HG03442 (cell line): ENCODE measurements around the gene TRIM56.
"Not testable (repeated sequence)": the region's sequence is repeated elsewhere in the genome, so short reads cannot be mapped to it uniquely, and the experiment has no call there.

Experiments
- ATAC-seq: cut with Tn5 transposase; IDR thresholded peaks from one replicate; pipeline ENCODE4 v1.9.1; 2021; ENCODE audit warnings: mild to moderate bottlenecking, moderate library complexity; ENCODE audit not compliant: unreplicated experiment

Gene TRIM56

DNA sequence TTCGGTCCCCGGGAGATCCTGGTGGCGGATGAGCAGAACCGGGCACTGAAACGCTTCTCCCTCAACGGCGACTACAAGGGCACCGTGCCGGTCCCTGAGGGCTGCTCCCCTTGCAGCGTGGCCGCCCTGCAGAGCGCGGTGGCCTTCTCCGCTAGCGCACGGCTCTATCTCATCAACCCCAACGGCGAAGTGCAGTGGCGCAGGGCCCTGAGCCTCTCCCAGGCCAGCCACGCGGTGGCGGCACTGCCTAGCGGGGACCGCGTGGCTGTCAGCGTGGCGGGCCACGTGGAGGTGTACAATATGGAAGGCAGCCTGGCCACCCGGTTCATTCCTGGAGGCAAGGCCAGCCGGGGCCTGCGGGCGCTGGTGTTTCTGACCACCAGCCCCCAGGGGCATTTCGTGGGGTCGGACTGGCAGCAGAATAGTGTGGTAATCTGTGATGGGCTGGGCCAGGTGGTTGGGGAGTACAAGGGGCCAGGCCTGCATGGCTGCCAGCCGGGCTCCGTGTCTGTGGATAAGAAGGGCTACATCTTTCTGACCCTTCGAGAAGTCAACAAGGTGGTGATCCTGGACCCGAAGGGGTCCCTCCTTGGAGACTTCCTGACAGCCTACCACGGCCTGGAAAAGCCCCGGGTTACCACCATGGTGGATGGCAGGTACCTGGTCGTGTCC, 3.7 kb downstream of the TRIM56 start:
- no peak for ATAC-seq

DNA sequence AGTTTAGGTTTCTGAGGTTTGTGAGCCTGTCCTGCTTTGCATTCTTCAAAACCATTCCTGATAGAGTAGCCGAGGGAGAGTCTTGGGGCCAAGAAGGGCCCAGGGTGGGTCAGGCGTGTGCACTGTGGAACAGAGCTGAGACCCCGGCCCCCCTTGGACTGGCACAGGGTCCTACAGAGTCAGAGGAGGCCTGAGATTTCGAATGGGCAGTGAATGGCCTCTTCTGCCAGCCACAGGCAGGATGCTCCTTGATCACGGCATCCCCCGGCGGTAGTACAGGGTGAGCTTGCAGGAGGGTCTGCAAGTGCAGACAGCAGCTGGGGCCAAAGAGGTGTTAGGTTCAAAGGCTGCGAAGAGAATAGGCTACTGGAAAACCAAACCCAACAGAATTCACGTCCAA, 4.6 kb downstream of the TRIM56 start:
- ATAC-seq: no peak

DNA sequence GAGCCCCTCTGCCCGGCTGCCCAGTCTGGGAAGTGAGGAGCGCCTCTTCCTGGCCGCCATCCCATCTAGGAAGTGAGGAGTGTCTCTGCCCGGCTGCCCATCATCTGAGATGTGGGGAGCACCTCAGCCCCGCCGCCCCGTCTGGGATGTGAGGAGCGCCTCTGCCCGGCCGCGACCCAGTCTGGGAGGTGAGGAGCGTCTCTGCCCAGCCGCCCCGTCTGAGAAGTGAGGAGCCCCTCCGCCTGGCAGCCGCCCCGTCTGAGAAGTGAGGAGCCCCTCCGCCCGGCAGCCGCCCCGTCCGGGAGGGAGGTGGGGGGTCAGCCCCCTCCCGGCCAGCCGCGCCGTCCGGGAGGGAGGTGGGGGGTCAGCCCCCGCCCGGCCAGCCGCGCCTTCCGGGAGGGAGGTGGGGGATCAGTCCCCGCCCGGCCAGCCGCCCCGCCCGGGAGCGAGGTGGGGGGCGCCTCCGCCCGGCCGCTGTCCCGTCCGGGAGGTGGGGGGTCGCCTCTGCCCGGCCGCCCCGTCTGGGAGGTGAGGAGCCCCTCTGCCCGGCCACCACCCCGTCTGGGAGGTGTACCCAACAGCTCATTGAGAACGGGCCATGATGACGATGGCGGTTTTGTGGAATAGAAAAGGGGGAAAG, 7.1 kb downstream of the TRIM56 start:
- not testable (repeated sequence) for ATAC-seq

DNA sequence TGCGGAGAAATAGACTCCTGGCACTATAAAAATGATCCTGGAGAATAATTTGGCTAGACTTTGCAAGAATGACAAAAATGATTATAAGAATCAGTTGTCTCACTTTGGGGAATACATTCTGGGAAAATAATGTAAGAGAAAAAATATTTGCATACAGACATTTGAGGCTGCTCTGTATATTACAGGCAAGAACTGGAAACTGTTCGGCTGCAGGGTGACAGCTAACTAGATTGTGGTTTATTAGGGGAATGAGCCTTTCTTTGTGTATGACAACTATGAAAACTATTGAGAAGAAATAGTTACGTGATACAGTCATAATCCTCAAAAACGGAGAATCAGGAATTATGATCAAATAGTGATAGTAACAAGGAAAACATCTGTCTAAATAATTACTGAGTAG, 8.6 kb downstream of the TRIM56 start:
- no peak for ATAC-seq

DNA sequence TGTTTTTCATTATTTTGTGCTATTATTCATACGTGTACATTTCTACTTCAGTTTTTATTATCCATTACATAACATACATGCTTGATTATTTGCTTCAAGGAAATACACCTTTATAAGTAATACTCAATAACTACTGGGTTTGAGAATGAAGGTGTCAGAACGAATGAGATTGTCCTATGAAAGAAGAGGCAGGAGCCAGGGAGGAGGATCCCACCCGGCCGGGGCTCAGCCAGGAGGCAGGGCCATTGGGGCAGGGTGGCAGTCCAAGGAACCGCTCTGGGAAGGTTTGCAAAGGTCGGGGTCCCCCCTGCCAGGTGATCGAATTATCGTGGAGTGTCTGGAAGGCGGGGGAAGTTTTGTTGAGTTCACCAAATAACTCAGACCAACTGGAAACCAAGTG, 9.1 kb downstream of the TRIM56 start:
- no peak for ATAC-seq

DNA sequence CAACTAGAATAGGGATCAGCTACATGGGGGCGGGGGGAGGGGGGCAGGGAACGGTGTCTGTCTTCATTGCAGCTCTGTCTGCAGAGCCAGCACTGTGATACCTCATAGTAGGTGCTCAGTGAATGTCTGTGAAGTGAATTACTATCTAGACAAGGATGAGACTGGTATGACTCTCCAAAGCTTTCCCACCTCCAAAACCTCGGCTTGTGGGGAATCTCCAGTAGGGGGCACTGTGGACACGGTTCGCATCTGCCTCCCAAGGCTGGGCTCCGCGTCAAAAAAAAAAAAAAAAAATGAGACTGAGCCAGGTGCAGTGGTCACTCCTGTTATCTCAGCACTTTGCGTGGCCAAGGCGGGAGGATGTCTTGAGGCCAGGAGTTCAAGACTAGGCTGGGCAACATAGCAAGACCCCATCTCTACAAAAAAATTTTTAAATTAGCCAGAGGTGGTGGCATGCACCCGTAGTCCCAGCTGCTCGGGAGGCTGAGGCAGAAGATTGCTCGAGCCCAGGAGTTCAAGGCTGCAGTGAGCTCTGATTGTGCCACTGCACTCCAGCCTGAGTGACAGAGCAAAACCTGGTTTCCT, 9.6 kb downstream of the TRIM56 start:
- no peak for ATAC-seq

DNA sequence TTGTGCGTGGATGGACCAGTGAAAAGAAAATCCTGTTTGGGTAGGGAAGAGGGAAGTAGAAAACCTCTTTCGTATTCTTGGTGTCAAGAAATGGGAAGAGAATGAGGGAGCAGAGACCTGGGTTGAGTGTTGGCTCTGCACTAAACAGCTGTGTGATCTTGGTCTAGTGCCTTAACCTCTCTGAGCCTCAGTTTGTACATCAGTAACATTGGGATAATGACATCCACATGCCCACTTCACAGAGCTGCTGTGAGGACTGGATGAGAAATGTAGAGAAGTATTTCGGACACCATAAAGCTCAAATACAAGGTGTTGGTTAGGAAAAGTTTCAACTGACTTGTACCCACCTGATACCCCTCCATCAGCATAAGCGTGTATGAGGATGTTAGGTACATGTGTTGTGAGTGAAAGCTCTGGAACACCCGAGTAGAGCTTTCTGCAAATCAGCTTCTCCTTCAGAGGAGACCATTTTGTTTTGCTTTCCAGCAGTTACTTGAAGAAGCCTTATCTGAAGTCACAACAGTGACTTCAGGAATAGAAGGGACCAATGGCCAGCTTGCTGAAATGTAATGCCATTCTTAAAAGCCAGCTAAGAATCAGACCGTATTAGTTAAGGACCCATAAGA, 11.2 kb downstream of the TRIM56 start:
- ATAC-seq: no peak

DNA sequence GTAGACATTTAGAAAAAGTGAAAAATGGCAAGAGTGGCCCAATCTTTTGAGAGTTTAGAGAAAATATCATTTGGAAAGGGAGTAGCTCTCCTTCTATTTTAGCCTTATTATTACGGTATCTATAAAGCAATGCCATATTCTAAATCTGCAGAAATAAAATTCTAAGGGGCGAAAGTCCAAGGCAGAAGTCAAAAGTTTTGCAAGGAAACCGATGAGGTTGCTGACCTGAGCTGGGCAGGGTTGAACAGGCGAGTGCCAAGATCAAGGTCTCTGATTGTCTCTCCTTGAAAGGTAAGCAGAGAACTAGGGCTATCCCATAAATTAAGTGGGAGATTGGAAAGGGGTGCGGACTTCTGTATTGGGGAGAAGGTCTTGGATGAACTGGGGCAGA, 11.7 kb downstream of the TRIM56 start:
- no peak for ATAC-seq

DNA sequence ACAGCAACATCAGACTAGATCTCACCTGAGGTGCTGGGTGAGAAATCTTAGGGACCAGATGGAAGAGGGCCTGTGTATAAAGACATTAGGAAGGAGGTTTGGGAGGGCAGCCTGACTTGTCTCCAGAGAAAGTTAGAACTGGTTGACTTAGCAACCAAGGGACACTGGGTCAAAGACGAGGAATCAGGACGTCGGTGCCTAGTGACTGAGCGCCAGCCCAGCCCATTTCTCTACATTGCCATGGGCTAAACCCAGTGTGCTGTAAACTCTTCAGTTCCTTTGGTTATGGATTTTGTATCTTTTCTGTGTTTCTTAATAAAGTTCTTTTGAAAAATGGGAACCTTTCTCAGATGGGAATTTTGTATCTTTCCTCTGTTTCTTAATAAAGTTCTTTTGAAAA, 12.3 kb downstream of the TRIM56 start:
- ATAC-seq: no peak

DNA sequence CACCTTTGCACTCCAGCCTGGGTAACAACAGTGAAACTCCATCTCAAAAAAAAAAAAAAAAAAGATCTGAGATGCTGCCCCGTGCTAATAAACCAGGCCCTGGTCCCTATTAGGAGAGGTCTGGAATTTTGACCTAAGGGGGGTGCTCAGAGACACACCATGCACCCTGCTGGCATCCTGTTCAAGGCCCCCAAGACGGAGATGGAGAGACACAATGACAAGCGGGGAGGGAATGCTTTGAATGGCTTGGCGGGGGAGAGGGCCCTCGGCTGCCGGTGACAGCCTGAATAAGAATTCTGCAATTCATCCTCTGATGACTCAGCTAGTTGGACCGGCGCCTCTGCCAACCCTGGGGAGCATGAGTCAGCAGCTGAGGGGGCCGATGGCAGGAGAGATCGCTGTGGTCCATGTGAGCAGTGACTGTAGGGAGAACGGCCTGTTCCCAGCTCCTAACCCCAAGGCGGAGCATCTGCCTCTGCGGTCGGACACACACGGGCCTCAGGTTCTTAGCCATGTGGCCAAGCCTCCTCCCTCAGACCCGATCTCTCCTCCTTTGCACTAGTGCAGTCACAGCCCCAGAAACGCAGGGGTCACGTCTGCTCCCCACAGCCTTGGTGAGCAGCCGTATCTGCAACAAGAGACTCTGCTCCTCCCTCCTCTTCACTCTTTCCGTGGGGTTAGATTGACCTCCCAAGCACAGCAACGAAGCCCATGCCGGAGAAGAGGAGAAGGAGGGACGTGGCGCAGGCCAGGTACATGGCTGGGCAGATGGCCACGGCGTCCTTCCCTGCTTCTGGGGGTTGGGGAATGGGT, 14.9 kb downstream of the TRIM56 start:
- no peak for ATAC-seq

DNA sequence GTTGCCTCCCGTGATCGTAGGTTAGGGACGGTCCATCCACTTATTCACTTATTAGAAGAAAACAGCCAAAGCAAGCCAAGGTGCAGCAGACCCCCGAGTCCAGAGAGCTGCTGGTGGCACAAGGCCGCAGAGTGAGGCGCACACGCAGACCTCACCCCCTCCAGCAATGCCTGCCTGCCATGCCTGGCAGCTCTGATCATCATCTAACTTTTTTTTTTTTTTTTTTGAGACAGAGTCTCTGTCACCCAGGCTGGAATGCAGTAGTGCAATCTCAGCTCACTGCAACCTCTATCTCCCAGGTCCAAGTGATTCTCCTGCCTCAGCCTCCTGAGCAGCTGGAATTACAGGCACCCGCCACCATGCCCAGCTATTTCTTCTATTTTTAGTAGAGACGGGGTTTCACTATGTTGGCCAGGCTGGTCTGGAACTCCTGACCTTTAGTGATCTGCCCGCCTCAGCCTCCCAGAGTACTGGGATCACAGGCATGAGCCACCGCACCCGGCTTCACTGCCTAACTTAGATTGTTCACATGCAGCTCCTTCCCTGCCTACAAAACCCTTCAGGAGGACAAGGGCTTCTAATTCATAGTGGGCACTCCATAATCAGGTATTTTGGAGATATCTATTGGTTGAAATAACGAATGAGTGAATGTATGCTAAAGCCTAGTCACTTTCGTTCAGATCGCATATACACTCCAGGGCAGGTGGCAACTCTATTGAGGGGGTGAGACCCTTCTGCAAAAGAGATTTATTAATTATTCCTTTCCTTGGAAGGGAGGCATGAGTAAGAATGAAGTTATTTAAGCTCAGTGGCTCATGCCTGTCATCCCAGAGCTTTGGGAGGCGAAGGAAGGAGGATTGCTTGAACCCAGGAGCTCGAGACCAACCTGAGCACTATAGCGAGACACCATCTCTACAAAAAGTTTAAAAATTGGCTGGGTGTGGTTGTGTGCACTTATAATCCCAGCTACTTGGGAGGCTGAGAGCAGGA, 15.9 kb downstream of the TRIM56 start:
- ATAC-seq: no peak

DNA sequence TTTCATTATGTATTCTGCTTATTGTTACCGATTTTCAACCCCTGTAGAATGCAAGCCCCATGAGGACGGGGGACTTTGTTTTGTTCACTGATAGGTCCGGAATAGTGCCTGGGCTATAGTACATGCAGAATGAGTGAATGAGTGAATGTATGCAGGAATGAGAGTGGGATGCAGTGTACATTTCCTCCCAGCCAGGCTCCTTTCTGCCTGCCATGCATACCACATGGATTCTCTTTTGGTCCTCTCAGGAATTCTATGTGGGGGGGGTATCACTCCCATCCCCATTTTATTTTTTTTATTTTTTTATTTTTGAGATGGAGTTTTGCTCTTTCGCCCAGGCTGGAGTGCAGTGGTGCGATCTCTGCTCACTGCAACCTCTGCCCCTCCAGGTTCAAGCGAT, 16.7 kb downstream of the TRIM56 start:
- no peak for ATAC-seq

DNA sequence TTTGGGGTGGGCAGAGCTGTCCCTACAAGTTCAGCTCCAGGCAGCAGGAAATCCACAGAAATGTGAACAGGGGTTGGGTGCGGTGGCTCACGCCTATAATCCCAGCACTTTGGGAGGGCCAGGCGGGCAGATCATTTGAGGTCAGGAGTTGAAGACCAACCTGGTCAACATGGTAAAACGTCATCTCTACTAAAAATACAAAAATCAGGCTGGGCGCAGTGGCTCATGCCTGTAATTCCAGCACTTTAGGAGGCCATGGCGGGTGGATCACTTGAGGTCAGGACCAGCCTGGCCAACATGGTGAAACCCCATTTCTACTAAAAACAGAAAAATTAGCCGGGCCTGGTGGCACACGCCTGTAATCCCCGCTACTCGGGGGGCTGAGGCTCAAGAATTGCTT, 18.4 kb downstream of the TRIM56 start:
- not testable (repeated sequence) for ATAC-seq

DNA sequence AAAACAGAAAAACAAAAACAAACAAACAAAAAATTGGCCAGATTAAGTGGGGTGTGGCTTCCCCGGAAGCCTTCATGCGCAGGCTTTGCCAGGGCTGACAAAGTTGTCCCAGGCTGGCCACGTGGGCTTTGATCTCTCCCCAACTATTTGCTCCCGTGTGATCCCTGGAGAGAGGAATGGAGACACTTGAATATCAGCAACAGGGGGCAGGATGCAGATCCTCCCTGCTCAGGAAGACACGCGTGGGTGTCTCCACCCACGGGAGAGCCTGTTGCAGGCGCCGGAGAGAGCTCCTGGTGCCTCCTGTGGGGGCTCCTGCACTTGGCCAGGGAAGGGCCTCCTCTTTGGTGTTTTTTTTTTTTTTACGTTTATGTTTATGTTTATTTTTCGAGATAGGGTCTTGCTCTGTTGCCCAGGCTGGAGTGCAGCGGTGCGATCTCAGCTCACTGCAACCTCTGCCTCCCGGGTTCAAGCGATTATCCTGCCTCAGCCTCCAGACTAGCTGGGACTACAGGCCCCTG, 19.0 kb downstream of the TRIM56 start:
- ATAC-seq: no peak

DNA sequence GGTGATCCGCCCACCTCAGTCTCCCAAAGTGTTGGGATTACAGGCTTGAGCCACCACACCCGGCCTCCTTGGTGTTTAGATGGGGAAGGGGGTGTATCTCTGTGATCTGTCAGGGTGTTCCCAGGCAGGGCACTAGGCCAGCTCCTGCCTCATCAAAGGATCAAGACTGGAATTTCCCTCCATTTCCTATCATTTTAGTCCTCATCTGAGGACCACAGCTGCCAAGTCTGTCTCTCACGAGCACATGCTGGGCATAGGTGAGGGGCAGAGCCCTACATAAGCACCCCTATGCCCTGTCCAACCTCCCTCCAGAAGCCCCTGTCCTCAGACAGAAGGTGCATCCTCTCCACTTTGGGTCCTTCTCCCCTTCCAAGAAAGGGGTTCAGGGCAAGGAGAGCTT, 19.5 kb downstream of the TRIM56 start:
- no peak for ATAC-seq

DNA sequence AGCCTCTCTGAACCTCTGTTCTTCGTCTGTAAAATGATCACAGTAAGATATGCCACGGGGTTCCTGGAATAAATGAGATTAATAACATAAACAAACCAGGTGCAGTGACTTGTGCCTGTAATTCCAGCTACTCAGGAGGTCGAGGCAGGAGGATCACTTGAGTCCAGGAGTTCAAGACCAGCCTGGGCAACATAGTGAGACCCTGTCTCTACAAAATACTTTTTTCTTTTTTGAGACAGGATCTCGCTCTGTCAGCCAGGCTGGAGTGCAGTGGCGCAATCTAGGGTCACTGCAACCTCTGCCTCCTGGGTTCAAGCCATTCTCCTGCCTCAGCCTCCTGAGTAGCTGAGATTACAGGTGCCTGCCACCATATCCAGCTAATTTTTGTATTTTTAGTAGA, 20.0 kb downstream of the TRIM56 start:
- not testable (repeated sequence) for ATAC-seq

DNA sequence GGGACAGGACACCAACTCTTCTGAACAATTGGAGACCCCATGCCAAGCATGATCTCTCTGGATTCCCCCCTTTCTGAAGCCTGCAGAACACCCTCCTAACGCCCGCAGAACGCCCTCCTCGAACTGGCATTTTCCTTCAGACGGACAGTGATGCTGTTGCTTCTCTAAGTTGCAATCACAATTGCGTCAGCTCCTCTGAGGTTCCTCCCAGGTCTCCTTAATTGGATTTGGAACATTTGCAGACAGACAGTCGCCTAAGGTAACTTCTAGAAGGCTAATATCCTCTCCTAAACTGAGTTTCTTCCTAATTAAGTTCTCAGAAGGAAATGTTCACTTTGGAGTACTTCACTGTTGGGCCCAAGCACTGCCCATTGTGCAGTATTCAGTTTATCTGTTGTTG, 21.1 kb downstream of the TRIM56 start:
- no peak for ATAC-seq

DNA sequence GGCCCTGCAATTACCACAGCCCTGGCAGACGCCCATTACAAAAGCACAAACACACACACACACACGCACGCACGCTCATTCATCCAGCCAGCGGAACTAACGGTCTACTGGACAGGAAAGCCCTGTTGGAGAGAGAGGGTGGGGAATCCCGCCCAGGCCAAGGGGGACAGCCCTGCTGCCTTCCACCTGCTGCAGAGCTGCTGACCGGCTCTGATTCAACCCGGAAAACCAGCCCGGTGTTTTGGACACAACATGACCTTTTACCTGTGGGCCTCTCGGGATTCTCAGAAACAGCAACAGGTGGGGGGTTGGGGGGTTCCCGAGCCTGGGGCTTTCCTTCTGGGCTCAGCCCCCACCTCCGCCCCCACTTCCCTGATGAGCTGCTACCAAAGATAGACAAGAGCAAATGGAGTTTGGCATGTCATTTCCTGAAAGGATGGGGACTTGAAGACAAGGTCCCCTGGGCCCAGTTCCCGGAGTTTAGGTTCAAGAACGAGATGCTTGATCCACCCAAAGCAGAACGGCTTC, 23.1 kb downstream of the TRIM56 start:
- no peak for ATAC-seq

DNA sequence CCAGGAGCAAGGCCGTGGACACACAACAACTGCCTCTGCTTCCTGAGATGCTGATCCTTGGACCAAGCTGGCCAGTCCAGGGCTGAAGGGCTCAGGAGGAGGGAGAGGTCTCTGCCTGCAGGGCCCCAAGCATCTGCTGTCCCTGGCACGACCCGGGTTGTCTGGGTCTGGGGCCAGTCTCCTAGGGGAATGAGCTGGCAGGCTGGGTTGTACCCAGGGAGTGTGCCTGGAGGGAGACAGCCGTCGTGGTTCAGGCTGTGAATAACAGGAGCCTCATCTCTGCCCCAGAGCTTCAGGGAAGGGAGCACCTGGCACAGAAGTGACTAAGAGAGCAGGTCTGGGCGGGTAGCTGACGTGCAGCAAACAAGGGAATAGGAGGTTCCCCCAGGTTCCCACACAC, 23.7 kb downstream of the TRIM56 start:
- ATAC-seq: no peak

DNA sequence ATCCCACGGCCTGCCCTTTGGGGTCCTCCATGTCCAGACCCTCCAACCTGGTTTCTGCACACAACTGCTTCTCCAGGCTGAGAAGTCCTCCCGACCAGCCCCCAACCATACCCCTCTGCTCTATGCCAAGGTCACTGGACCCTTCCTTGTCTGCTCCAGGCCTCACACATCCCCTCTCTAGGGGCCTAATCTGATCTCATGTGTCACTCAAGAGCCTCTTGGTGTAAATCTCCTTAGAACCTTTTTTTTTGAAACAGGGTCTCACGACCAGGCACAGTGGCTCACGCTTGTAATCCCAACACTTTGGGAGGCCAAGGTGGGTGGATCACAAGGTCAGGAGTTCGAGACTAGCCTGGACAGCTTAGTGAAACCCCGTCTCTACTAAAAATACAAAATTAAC, 24.1 kb downstream of the TRIM56 start:
- ATAC-seq: no peak
